ENCODE measurements around the gene TBL1Y. TPM values are rescaled to one million over a fixed set of nuclear protein-coding genes. Genes with fewer than 3 reads are reported as not detected.

TBL1Y gene
- total and polyA plus RNA-seq, 2 of the 13 experiments (the other 11 are each of a cell fraction or from before 2014, with no cell fraction given), result 0.37 to 1.4 TPM

- TF ChIP-seq HNRNPUL1 (IDR thresholded peaks at IDR 0.05; ENCODE audit: low read depth, low read length) (no peak), PLRG1 (conservative IDR thresholded peaks at IDR 0.05) (no peak), SUZ12 (IDR thresholded peaks at IDR 0.05; ENCODE audit: low read depth, low read length) (no peak), ZNF572 (CRISPR knock-in tag; IDR thresholded peaks at IDR 0.05) (no peak), HNRNPH1 (optimal IDR thresholded peaks at IDR 0.05; ENCODE audit: low read depth, low read length) (no peak), ZNF335 (CRISPR knock-in tag; IDR thresholded peaks at IDR 0.05) (no peak), CENPT (CRISPR knock-in tag; IDR thresholded peaks at IDR 0.05; ENCODE audit: low read depth) (no peak), GMEB2 (CRISPR knock-in tag; IDR thresholded peaks at IDR 0.05; ENCODE audit: low read depth) (no peak), FOXA3 (CRISPR knock-in tag; IDR thresholded peaks at IDR 0.05) (peak; percentile 67; the same call in 1 of the 2 replicates), PAXIP1 (CRISPR knock-in tag; conservative IDR thresholded peaks at IDR 0.05) (peak; percentile 38; the same call in 1 of the 2 replicates), STAT5B (CRISPR knock-in tag; IDR thresholded peaks at IDR 0.05) (no peak), GZF1 (CRISPR knock-in tag; IDR thresholded peaks at IDR 0.05) (no peak), PPARG (CRISPR knock-in tag; conservative IDR thresholded peaks at IDR 0.05) (peak; percentile 42; the same call in 1 of the 2 replicates), ZNF569 (CRISPR knock-in tag; IDR thresholded peaks at IDR 0.05; ENCODE audit: borderline replicate concordance) (no peak), ZNF660 (CRISPR knock-in tag; IDR thresholded peaks at IDR 0.05; ENCODE audit: borderline replicate concordance, low read depth) (no peak), TBL1XR1 (IDR thresholded peaks at IDR 0.05; ENCODE audit: borderline replicate concordance, low read length, partially characterized antibody) (no peak), IKZF4 (CRISPR knock-in tag; IDR thresholded peaks at IDR 0.05; ENCODE audit: borderline replicate concordance, low read depth, not compliant biosample characterization) (no peak), TAF1 (CRISPR knock-in tag; IDR thresholded peaks at IDR 0.05) (no peak), CHD2 (IDR thresholded peaks at IDR 0.05; ENCODE audit: low read depth, low read length) (no peak)
- TF ChIP-seq, protein P1, sequence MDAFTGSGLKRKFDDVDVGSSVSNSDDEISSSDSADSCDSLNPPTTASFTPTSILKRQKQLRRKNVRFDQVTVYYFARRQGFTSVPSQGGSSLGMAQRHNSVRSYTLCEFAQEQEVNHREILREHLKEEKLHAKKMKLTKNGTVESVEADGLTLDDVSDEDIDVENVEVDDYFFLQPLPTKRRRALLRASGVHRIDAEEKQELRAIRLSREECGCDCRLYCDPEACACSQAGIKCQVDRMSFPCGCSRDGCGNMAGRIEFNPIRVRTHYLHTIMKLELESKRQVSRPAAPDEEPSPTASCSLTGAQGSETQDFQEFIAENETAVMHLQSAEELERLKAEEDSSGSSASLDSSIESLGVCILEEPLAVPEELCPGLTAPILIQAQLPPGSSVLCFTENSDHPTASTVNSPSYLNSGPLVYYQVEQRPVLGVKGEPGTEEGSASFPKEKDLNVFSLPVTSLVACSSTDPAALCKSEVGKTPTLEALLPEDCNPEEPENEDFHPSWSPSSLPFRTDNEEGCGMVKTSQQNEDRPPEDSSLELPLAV (CRISPR knock-in tag; conservative IDR thresholded peaks at IDR 0.05; ENCODE audit: low read depth), result no peak
- TF ChIP-seq, protein P2, sequence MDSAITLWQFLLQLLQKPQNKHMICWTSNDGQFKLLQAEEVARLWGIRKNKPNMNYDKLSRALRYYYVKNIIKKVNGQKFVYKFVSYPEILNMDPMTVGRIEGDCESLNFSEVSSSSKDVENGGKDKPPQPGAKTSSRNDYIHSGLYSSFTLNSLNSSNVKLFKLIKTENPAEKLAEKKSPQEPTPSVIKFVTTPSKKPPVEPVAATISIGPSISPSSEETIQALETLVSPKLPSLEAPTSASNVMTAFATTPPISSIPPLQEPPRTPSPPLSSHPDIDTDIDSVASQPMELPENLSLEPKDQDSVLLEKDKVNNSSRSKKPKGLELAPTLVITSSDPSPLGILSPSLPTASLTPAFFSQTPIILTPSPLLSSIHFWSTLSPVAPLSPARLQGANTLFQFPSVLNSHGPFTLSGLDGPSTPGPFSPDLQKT (CRISPR knock-in tag; IDR thresholded peaks at IDR 0.05; ENCODE audit: borderline replicate concordance), result no peak
- TF ChIP-seq, protein P3, sequence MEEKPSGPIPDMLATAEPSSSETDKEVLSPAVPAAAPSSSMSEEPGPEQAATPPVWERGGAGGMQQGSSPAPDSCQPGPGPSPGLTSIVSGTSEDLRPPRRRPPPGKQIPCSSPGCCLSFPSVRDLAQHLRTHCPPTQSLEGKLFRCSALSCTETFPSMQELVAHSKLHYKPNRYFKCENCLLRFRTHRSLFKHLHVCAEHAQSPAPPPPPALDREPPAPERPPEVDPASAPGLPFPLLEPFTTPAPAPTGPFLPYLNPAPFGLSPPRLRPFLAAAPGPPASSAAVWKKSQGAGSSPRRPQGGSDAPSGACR (CRISPR knock-in tag; IDR thresholded peaks at IDR 0.05), result no peak
These were observed 2.9 kb downstream of the TBL1Y start (continued) for GRCh38 chrY:6913362-6913761.

All from HepG2 (cell line).